Measurements from ENCODE around the gene ADK. TPM values are rescaled to one million over a fixed set of nuclear protein-coding genes. Genes with fewer than 3 reads are reported as not detected.

The ADK gene
- total RNA-seq, 4 donors from 2014 or later = 15.9 to 28.8 (median 23.3) TPM

DNA sequence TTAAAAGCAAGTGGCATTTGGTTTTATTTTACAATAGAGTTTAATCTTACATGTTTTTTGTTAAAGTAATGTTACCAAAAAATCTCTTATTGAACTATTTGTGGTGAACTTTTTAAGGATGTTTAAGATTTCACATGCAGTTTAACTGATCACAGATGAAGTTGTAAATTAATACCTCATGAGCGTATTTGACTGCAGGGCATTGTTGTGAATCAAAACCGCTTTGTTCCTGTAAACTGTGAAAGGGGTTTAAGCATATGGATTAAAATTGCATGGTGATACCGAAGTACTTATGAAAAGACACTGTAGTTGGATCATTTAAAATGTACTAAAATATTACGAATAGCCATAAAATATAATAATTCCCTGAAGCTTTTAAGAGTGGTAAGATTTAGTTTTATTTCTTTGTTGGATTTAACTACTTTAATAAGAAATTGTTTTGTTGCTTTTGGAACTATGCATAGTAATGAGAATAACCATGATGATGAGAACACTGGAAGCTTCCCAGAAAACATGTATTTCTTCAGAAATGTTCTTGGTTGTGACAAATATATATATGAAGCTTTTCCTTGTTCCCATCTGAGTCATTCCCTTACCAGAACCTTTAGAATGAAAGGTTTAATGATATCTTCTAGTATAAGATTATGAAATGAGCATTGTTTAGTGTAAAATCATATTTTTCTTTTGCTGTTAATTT, 131.3 kb downstream of the ADK start:
- no peaks in the 10 kb centered on the region for H3K9me3 ChIP-seq
- no peaks in the 10 kb centered on the region for H3K36me3 ChIP-seq
- ATAC-seq = no peak
- no peaks in the 10 kb centered on the region for H3K4me1 ChIP-seq
- intact Hi-C loops (cut with DNase I; ENCODE audit: low total_unique reads) = no loop called here
- in situ Hi-C loops (cut with MboI; ENCODE audit: low sequenced_read_pairs in 4 of 4) = no loop called here
- TF ChIP-seq, protein P1, sequence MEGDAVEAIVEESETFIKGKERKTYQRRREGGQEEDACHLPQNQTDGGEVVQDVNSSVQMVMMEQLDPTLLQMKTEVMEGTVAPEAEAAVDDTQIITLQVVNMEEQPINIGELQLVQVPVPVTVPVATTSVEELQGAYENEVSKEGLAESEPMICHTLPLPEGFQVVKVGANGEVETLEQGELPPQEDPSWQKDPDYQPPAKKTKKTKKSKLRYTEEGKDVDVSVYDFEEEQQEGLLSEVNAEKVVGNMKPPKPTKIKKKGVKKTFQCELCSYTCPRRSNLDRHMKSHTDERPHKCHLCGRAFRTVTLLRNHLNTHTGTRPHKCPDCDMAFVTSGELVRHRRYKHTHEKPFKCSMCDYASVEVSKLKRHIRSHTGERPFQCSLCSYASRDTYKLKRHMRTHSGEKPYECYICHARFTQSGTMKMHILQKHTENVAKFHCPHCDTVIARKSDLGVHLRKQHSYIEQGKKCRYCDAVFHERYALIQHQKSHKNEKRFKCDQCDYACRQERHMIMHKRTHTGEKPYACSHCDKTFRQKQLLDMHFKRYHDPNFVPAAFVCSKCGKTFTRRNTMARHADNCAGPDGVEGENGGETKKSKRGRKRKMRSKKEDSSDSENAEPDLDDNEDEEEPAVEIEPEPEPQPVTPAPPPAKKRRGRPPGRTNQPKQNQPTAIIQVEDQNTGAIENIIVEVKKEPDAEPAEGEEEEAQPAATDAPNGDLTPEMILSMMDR (IDR thresholded peaks at IDR 0.05 in 4 of 5, conservative IDR thresholded peaks at IDR 0.05 in 1 of 5) = no peak
- TF ChIP-seq POLR2A (IDR thresholded peaks at IDR 0.05) = no peak
- H3K27me3 ChIP-seq = no peaks in the 10 kb centered on the region
- H3K4me3 ChIP-seq = no peak overlapping the region
- no peak for DNase-seq
- H3K27ac ChIP-seq = no peak overlapping the region

DNA sequence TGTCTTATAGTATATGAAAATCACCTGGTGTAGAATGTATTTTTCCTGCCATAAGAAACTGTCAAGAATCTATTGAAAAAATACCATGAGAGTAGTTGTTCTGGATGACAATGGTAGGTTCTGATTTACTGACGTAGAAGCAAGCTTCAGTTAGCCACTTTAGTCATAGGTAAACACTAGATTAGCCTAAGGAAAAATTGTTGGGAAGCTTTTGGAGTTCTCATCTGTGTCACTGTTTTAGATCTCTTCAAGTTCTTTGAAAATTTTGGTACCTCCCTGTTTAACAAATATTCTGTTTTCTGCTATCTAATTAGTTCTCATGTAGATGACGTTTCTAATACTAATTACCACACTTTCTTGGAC, 131.8 kb downstream of the ADK start:
- DNase-seq = no peak
- Histone ChIP-seq H3K9me3 (no peaks in the 10 kb centered on the region), H3K36me3 (no peaks in the 10 kb centered on the region), H3K27me3 (no peaks in the 10 kb centered on the region), H3K4me1 (no peaks in the 10 kb centered on the region), H3K27ac (no peak overlapping the region), H3K4me3 (no peak overlapping the region)
- in situ Hi-C loops (cut with MboI; ENCODE audit: low sequenced_read_pairs in 4 of 4) (no loop called here), intact Hi-C loops (cut with DNase I; ENCODE audit: low total_unique reads) (no loop called here)
- TF ChIP-seq, protein P1 (IDR thresholded peaks at IDR 0.05 in 4 of 5, conservative IDR thresholded peaks at IDR 0.05 in 1 of 5) = no peak
- no peak for TF ChIP-seq POLR2A (IDR thresholded peaks at IDR 0.05)
- ATAC-seq = no peak

DNA sequence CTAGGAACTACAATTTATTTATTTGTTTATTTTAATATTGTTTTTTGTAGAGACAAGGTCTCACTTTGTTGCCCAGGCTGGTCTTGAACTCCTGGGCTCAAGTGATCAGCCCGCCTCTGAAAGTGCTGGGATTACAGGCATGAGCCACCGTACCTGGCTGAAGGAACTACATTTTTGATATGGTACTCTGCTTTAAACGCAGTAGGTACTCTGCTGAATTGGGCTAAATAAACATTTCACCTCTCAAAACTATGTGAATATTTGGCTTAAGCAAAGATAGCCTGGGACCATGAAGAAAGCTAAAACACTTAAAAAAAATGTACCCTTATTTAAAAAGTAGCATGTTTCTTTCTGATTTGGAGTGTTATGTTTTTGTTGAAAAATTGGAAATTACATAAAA, 138.2 kb downstream of the ADK start:
- ATAC-seq = no peak
- no peak for TF ChIP-seq POLR2A (IDR thresholded peaks at IDR 0.05)
- TF ChIP-seq, protein P1 (IDR thresholded peaks at IDR 0.05 in 4 of 5, conservative IDR thresholded peaks at IDR 0.05 in 1 of 5) = no peak
- no peak overlapping the region for H3K4me3 ChIP-seq
- no peak overlapping the region for H3K27ac ChIP-seq
- intact Hi-C loops (cut with DNase I; ENCODE audit: low total_unique reads) (no loop called here), in situ Hi-C loops (cut with MboI; ENCODE audit: low sequenced_read_pairs in 4 of 4) (no loop called here)
- H3K4me1 ChIP-seq = peaks cover 15 to 25% of the 10 kb centered on the region in 2 donors
- H3K36me3 ChIP-seq = no peaks in the 10 kb centered on the region
- DNase-seq = no peak
- no peaks in the 10 kb centered on the region for H3K9me3 ChIP-seq
- H3K27me3 ChIP-seq = no peaks in the 10 kb centered on the region

- H3K4me3 ChIP-seq = no peak overlapping the region
- no peak for ATAC-seq
- peaks cover 15 to 25% of the 10 kb centered on the region in 2 donors for H3K4me1 ChIP-seq
- TF ChIP-seq, protein P1 (IDR thresholded peaks at IDR 0.05 in 4 of 5, conservative IDR thresholded peaks at IDR 0.05 in 1 of 5) = no peak
- TF ChIP-seq POLR2A (IDR thresholded peaks at IDR 0.05) = no peak
- H3K9me3 ChIP-seq = no peaks in the 10 kb centered on the region
- H3K27ac ChIP-seq = peak overlapping the region in 2 of 4 donors; percentile 3 to 22
- no peak for DNase-seq
- no peaks in the 10 kb centered on the region for H3K27me3 ChIP-seq
- intact Hi-C loops (cut with DNase I; ENCODE audit: low total_unique reads) (no loop called here), in situ Hi-C loops (cut with MboI; ENCODE audit: low sequenced_read_pairs in 4 of 4) (no loop called here)
- H3K36me3 ChIP-seq = no peaks in the 10 kb centered on the region
These were observed 138.9 kb downstream of the ADK start for GRCh38 chr10:74289951-74290350.

- peaks cover 15 to 25% of the 10 kb centered on the region in 2 donors for H3K4me1 ChIP-seq
- no peaks in the 10 kb centered on the region for H3K9me3 ChIP-seq
- H3K27ac ChIP-seq = peak overlapping the region in 1 of 4 donors; percentile 3
- in situ Hi-C loops (cut with MboI; ENCODE audit: low sequenced_read_pairs in 4 of 4) = no loop called here
- intact Hi-C loops (cut with DNase I; ENCODE audit: low total_unique reads) = no loop called here
- ATAC-seq (no peak), DNase-seq (no peak)
- no peak overlapping the region for H3K4me3 ChIP-seq
- H3K27me3 ChIP-seq = no peaks in the 10 kb centered on the region
- TF ChIP-seq, protein P1 (IDR thresholded peaks at IDR 0.05 in 4 of 5, conservative IDR thresholded peaks at IDR 0.05 in 1 of 5) = no peak
- TF ChIP-seq POLR2A (IDR thresholded peaks at IDR 0.05) = no peak
- H3K36me3 ChIP-seq = no peaks in the 10 kb centered on the region
These were observed 139.7 kb downstream of the ADK start for GRCh38 chr10:74290708-74291107.
